Measurements from ENCODE around the gene CLSTN3. TPM values are rescaled to one million over a fixed set of nuclear protein-coding genes. Genes with fewer than 3 reads are reported as not detected.

CLSTN3 gene
- total and polyA plus RNA-seq, 2 of the 13 experiments (the other 11 are each of a cell fraction or from before 2014, with no cell fraction given): 26.2 to 94.1 TPM

GRCh38 chr12:7137908-7138307, 7.7 kb downstream of the CLSTN3 start:
- H3K36me3 ChIP-seq (replicated peaks in 1 of 2; ENCODE audit: control insufficient read depth in 1 of 2, insufficient read depth in 2 of 2, low read length in 2 of 2): peaks cover 23 to 69% of the 10 kb centered on the region in 2 experiments
- POLR2A ChIA-PET: no interaction called here
- no peak for TF ChIP-seq ZNF432 (CRISPR knock-in tag; IDR thresholded peaks at IDR 0.05; ENCODE audit: borderline replicate concordance)
- TF ChIP-seq ZNF18 (CRISPR knock-in tag; IDR thresholded peaks at IDR 0.05; ENCODE audit: insufficient replicate concordance): no peak
- no peak for TF ChIP-seq ZNF318 (CRISPR knock-in tag; IDR thresholded peaks at IDR 0.05)
- TF ChIP-seq SIN3A (IDR thresholded peaks at IDR 0.05; ENCODE audit: borderline replicate concordance, low read depth, low read length): no peak
- no peak for TF ChIP-seq IKZF4 (CRISPR knock-in tag; IDR thresholded peaks at IDR 0.05; ENCODE audit: borderline replicate concordance, low read depth, not compliant biosample characterization)
- TF ChIP-seq ZNF749 (CRISPR knock-in tag; IDR thresholded peaks at IDR 0.05; ENCODE audit: borderline replicate concordance): no peak
- no peak for TF ChIP-seq ZNF790 (CRISPR knock-in tag; IDR thresholded peaks at IDR 0.05; ENCODE audit: borderline replicate concordance)
- TF ChIP-seq ZNF354B (CRISPR knock-in tag; IDR thresholded peaks at IDR 0.05): no peak
- TF ChIP-seq DMTF1 (CRISPR knock-in tag; IDR thresholded peaks at IDR 0.05): no peak
- TF ChIP-seq ZUFSP (CRISPR knock-in tag; IDR thresholded peaks at IDR 0.05; ENCODE audit: borderline replicate concordance): no peak

More at GRCh38 chr12:7137908-7138307, 7.7 kb downstream of the CLSTN3 start:
- 94% methylated on average over 4 of the region's 4 CpGs for WGBS (ENCODE audit: low lambda C conversion rate)
- BruUV-seq (replicated peaks): no TSS peak
- Histone ChIP-seq H2AFZ (ENCODE audit: low read length) (no peak overlapping the region), H3K4me3 (replicated peaks in 1 of 3; ENCODE audit: insufficient read depth in 1 of 3, low read depth in 2 of 3, low read length in 3 of 3) (no peak overlapping the region), H3K9ac (ENCODE audit: insufficient read depth, low read depth, low read length) (no peak overlapping the region), H3K4me1 (ENCODE audit: insufficient read depth, low read length) (no peaks in the 10 kb centered on the region), H3K27ac (ENCODE audit: extremely low read length, insufficient read depth, low read length) (no peak overlapping the region), H3K79me2 (ENCODE audit: insufficient read depth, low read length) (no peaks in the 10 kb centered on the region), H3K9me3 (ENCODE audit: low read length) (no peaks in the 10 kb centered on the region), H4K20me1 (ENCODE audit: insufficient read depth, low read length) (no peaks in the 10 kb centered on the region), H3K4me2 (ENCODE audit: low read depth, low read length) (no peak overlapping the region), H3K27me3 (ENCODE audit: control insufficient read depth in 1 of 2, insufficient read depth in 2 of 2, low read length in 2 of 2) (no peaks in the 10 kb centered on the region)
- intact Hi-C loops (cut with micrococcal nuclease; ENCODE audit: unreplicated experiment) (no loop called here), in situ Hi-C loops (cut with HindIII; ENCODE audit: extremely low pct_ligation_motif_present, low pct_unique_long_range_greater_than_20kb) (no loop called here)
- ATAC-seq: no peak
- CTCF ChIA-PET (ENCODE audit: low intra/inter-chr PET ratio, low total read pairs): no interaction called here
- no peak for DNase-seq (ENCODE audit: low spot score)
- no peak for FAIRE-seq

Data from HepG2 (cell line).